T-cell (primary cell): Measurements from ENCODE around the gene KCTD11. TPM values are rescaled to one million over a fixed set of nuclear protein-coding genes. Genes with fewer than 3 reads are reported as not detected.
"Not testable (repeated sequence)": the region's sequence is repeated elsewhere in the genome, so short reads cannot be mapped to it uniquely, and the experiment has no call there.

Experiments
- ATAC-seq, 4 experiments: fragments of 200-7000 bp in 3 of 4; fragments of 150-1000 bp in 1 of 4; cut with Tn5 transposase; replicated peaks in 1 of 4; 1 replicate in 3 of 4; 2 replicates in 1 of 4; pipeline ENCODE4 v1.10.0; 2021; ENCODE audit warnings: moderate library complexity in 3 of 4, mild to moderate bottlenecking in 2 of 4, moderate number of reproducible peaks in 1 of 4
- CTCF ChIA-PET, 2 donors: fragments of 300-600 bp; sonication (Branson Sonifier 250); formaldehyde crosslinking; loops; one replicate each; lab custom pipeline; 2022; ENCODE audit warnings: antibody characterized with exemption in 2 of 2; lab: Charles Lee
- POLR2A ChIA-PET, 2 donors: fragments of 300-600 bp; sonication (Branson Sonifier 250); formaldehyde crosslinking; loops; one replicate each; lab custom pipeline; 2022; ENCODE audit warnings: antibody characterized with exemption in 2 of 2; lab: Charles Lee
- DNase-seq, 35 experiments: peaks; one replicate each; pipeline versions ENCODE4 v3.0.0 to v3.0.0-alpha.2; 2013 to 2023
- H3K27ac ChIP-seq: one replicate; pipeline ENCODE4 v1.5.1; 2013; ENCODE audit warnings: low read length
- H3K27me3 ChIP-seq, 2 experiments: replicated peaks in 1 of 2; 1 replicate in 1 of 2; 2 replicates in 1 of 2; pipeline versions ENCODE4 v1.6.1 to v1.7.0; 2013; ENCODE audit warnings: low read length in 1 of 2, mixed read lengths in 1 of 2; ENCODE audit not compliant: control insufficient read depth in 2 of 2, insufficient read depth in 2 of 2; ENCODE audit errors: extremely low read depth in 1 of 2
- H3K36me3 ChIP-seq, 2 donors: 1 replicate in 1 of 2; 2 replicates in 1 of 2; pipeline versions ENCODE4 v1.6.1 to v1.7.0; 2013; ENCODE audit warnings: low read length in 1 of 2; ENCODE audit not compliant: control insufficient read depth in 2 of 2, insufficient read depth in 1 of 2; ENCODE audit errors: extremely low read depth in 1 of 2
- H3K4me1 ChIP-seq, 2 experiments: 1 replicate in 1 of 2; 2 replicates in 1 of 2; pipeline versions ENCODE4 v1.6.1 to v1.7.0; 2013; ENCODE audit warnings: low read length in 2 of 2, mixed read lengths in 1 of 2; ENCODE audit not compliant: insufficient read depth in 2 of 2, control insufficient read depth in 1 of 2; ENCODE audit errors: extremely low read depth in 1 of 2
- H3K4me3 ChIP-seq, 2 donors: 1 replicate in 1 of 2; 2 replicates in 1 of 2; pipeline versions ENCODE4 v1.5.1 to v1.7.0; 2013; ENCODE audit warnings: mild to moderate bottlenecking in 2 of 2, low read length in 1 of 2, moderate library complexity in 1 of 2; ENCODE audit not compliant: control insufficient read depth in 1 of 2; ENCODE audit errors: extremely low read depth in 1 of 2
- H3K9me3 ChIP-seq: 2 replicates; pipeline ENCODE4 v1.7.0; 2013
- H3K27ac Mint-ChIP-seq, 2 donors: one replicate each; pipeline ENCODE4 v1.8.0; 2020 to 2021; ENCODE audit warnings: mild to moderate bottlenecking in 2 of 2, mixed read lengths in 2 of 2
- H3K27me3 Mint-ChIP-seq, 2 donors: one replicate each; pipeline ENCODE4 v1.8.0; 2021 to 2022; ENCODE audit warnings: mixed read lengths in 2 of 2
- H3K36me3 Mint-ChIP-seq: one replicate; pipeline ENCODE4 v1.8.0; 2021; ENCODE audit warnings: mixed read lengths
- H3K4me1 Mint-ChIP-seq, 3 donors: one replicate each; pipeline ENCODE4 v1.8.0; 2020 to 2022; ENCODE audit warnings: mixed read lengths in 3 of 3, mild to moderate bottlenecking in 1 of 3
- H3K4me3 Mint-ChIP-seq, 3 donors: one replicate each; pipeline ENCODE4 v1.8.0; 2020 to 2022; ENCODE audit warnings: mild to moderate bottlenecking in 3 of 3, mixed read lengths in 3 of 3, moderate library complexity in 3 of 3
- H3K9me3 Mint-ChIP-seq, 3 donors: one replicate each; pipeline ENCODE4 v1.8.0; 2020 to 2022; ENCODE audit warnings: mixed read lengths in 3 of 3
- WGBS: methylation state at CpG from one replicate; pipeline ENCODE4 v1.1.5; 2013; ENCODE audit warnings: missing lambda C conversion rate; ENCODE audit not compliant: insufficient coverage; 5-methylcytosine and 5-hydroxymethylcytosine counted together
- total RNA-seq, 35 experiments: library from RNA in 6 of 35; stranded (reverse) in 6 of 35; fragments of 120-200 nt in 1 of 35; gene quantifications; one replicate each; pipeline versions ENCODE4 v1.2.1 to v1.2.4 and lab custom pipeline; 2013 to 2026

Gene KCTD11
- total RNA-seq, 5 donors from 2014 or later (not counting 1 experiment from before 2014, with no cell fraction given): 2.4 to 7.3 (median 4.8) TPM

GRCh38 chr17:7356756-7357155, 4.8 kb downstream of the KCTD11 start:
- no peaks in the 10 kb centered on the region for H3K36me3 Mint-ChIP-seq
- no peak overlapping the region for H3K4me3 Mint-ChIP-seq
- POLR2A ChIA-PET: no interaction called here
- ATAC-seq: no peak
- Histone ChIP-seq H3K4me1 (peaks cover 2 to 42% of the 10 kb centered on the region in 2 experiments), H3K27me3 (peaks cover 0 to 11% of the 10 kb centered on the region in 2 experiments), H3K36me3 (no peaks in the 10 kb centered on the region), H3K4me3 (no peak overlapping the region), H3K9me3 (no peaks in the 10 kb centered on the region), H3K27ac (no peak overlapping the region)
- no peak overlapping the region for H3K27ac Mint-ChIP-seq
- peaks cover 9 to 28% (median 24%) of the 10 kb centered on the region in 3 donors for H3K4me1 Mint-ChIP-seq
- WGBS: 81% methylated on average over 5 of the region's 8 CpGs
- CTCF ChIA-PET: interaction anchor here in 1 of 2 donors (0.6 to 1.9 kb wide), 4 partner anchors 27 to 204 kb away, joined by 3 to 9 read pairs (median 6); partner anchors contain the start of gene TMEM102
- no peak for DNase-seq
- peaks cover 2 to 3% of the 10 kb centered on the region in 2 donors for H3K27me3 Mint-ChIP-seq
- no peaks in the 10 kb centered on the region for H3K9me3 Mint-ChIP-seq

DNA sequence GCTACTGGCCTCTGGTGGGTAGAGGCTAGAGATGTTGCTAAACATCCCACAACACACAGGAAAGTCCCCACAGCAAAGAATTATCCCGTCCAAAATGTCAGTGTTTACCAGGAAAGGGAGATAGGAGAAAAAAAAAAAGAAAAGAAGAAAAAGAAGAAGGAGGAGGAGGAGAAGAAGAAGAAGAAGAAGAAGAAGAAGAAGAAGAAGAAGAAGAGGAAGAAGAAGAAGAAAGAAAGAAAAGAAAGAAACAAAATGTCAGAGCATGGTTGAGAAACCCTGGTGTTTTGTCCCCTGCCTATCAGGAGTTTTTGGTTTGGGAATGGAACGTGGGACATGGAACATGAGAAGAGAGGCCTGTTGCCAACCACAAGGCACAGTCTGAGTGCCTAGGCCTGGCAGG, 5.4 kb downstream of the KCTD11 start:
- H3K36me3 ChIP-seq: no peaks in the 10 kb centered on the region
- ChIA-PET POLR2A (no interaction called here), CTCF (interaction anchor here (0.7 kb wide), 3 partner anchors 21 to 330 kb away, joined by 4 to 8 read pairs (median 4); partner anchors contain the start of gene ACAP1 (in 1 of the 2))
- peaks cover under 1 to 38% of the 10 kb centered on the region in 2 experiments for H3K4me1 ChIP-seq
- no peaks in the 10 kb centered on the region for H3K9me3 ChIP-seq
- Mint-ChIP-seq H3K4me1 (peaks cover 7 to 26% (median 22%) of the 10 kb centered on the region in 3 donors), H3K4me3 (no peak overlapping the region), H3K9me3 (no peaks in the 10 kb centered on the region), H3K27ac (no peak overlapping the region), H3K36me3 (no peaks in the 10 kb centered on the region), H3K27me3 (peaks cover 2 to 6% of the 10 kb centered on the region in 2 donors)
- H3K27me3 ChIP-seq: peaks cover 0 to 16% of the 10 kb centered on the region in 2 experiments
- no peak overlapping the region for H3K27ac ChIP-seq
- H3K4me3 ChIP-seq: no peak overlapping the region
- 89% methylated on average over 1 of the region's 2 CpGs for WGBS
- DNase-seq (no peak), ATAC-seq (no peak)

DNA sequence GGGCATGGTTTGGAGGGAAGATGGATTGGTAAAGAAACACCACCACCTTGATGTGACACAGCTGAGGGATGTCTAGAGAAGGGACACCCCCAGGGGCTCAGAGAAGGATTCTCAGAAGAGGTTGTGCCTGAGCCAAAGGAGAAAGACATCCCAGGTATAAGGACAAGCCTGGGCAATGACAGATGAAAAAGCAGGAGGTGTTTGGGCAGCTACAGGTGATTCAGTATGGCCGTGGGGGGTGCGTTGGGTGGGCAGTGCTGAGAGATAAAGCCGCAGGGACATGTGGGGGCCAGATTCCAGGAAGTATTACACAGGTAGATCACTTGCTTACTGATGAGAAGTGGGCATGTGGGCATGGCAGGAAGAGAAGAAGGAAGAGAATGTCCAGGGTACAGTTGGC, 9.9 kb downstream of the KCTD11 start:
- CTCF ChIA-PET: interaction anchor here in 1 of 2 donors (0.7 kb wide), 1 partner anchor 13 kb away, joined by 3 read pairs; no protein-coding TSS in a partner anchor
- WGBS: 59% methylated on average over 3 of the region's 3 CpGs
- DNase-seq (no peak), ATAC-seq (no peak)
- Mint-ChIP-seq H3K4me3 (no peak overlapping the region), H3K36me3 (no peaks in the 10 kb centered on the region), H3K27me3 (peaks cover 2 to 6% of the 10 kb centered on the region in 2 donors), H3K27ac (no peak overlapping the region), H3K4me1 (no peaks in the 10 kb centered on the region), H3K9me3 (no peaks in the 10 kb centered on the region)
- POLR2A ChIA-PET: no interaction called here
- H3K4me1 ChIP-seq: no peaks in the 10 kb centered on the region
- no peak overlapping the region for H3K27ac ChIP-seq
- no peaks in the 10 kb centered on the region for H3K36me3 ChIP-seq
- H3K27me3 ChIP-seq: peaks cover 0 to 16% of the 10 kb centered on the region in 2 experiments
- H3K4me3 ChIP-seq: no peak overlapping the region
- no peaks in the 10 kb centered on the region for H3K9me3 ChIP-seq

DNA sequence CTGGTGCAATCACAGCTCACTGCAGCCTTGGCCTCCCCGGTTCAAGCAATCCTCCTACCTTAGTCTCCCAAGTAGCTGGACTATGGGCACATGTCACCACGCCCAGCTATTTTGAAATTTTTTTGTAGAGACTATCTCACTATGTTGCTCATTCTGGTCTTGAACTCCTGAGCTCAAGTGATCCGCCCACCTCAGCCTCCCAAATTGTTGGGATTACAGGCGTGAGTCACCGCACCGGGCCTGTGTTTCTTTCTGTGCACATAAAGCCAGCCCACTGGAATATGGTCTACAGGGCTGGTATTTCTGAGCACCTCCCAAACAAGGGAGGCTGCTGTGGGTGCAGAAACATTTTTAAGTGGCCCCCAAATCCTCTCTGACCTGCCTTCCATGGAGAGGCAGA, 11.3 kb downstream of the KCTD11 start:
- 80% methylated on average over 1 of the region's 6 CpGs for WGBS
- POLR2A ChIA-PET: no interaction called here
- ATAC-seq: no peak

GRCh38 chr17:7365963-7366362, 14.0 kb downstream of the KCTD11 start:
- H3K27me3 ChIP-seq: peaks cover 0 to 18% of the 10 kb centered on the region in 2 experiments
- H3K4me3 ChIP-seq, H3K27ac ChIP-seq, H3K36me3 ChIP-seq, H3K27ac Mint-ChIP-seq, H3K27me3 Mint-ChIP-seq, H3K4me1 Mint-ChIP-seq, H3K4me3 Mint-ChIP-seq, H3K9me3 ChIP-seq, H3K9me3 Mint-ChIP-seq, POLR2A ChIA-PET, DNase-seq, H3K4me1 ChIP-seq, ATAC-seq, H3K36me3 Mint-ChIP-seq: not testable (repeated sequence)
- WGBS: no CpG with 5 or more reads among the region's 7 CpGs
- CTCF ChIA-PET: interaction anchor here in 1 of 2 donors (1.0 kb wide), 1 partner anchor 11 kb away, joined by 5 read pairs; the partner anchor contains the start of gene TMEM95

More for the DNA sequence above, 11.3 kb downstream of the KCTD11 start:
- peaks cover 2 to 6% of the 10 kb centered on the region in 2 donors for H3K27me3 Mint-ChIP-seq
- no peaks in the 10 kb centered on the region for H3K9me3 ChIP-seq
- H3K27ac Mint-ChIP-seq: no peak overlapping the region
- H3K4me3 ChIP-seq: no peak overlapping the region
- no peak for DNase-seq
- H3K4me1 Mint-ChIP-seq: no peaks in the 10 kb centered on the region
- H3K4me3 Mint-ChIP-seq: no peak overlapping the region
- H3K9me3 Mint-ChIP-seq: no peaks in the 10 kb centered on the region
- H3K36me3 Mint-ChIP-seq: no peaks in the 10 kb centered on the region
- H3K36me3 ChIP-seq: no peaks in the 10 kb centered on the region
- CTCF ChIA-PET: interaction anchor here (0.6 kb wide), 2 partner anchors 8 to 45 kb away, joined by 3 to 4 read pairs; no protein-coding TSS in a partner anchor
- no peaks in the 10 kb centered on the region for H3K4me1 ChIP-seq
- H3K27ac ChIP-seq: no peak overlapping the region
- peaks cover 0 to 14% of the 10 kb centered on the region in 2 experiments for H3K27me3 ChIP-seq

DNA sequence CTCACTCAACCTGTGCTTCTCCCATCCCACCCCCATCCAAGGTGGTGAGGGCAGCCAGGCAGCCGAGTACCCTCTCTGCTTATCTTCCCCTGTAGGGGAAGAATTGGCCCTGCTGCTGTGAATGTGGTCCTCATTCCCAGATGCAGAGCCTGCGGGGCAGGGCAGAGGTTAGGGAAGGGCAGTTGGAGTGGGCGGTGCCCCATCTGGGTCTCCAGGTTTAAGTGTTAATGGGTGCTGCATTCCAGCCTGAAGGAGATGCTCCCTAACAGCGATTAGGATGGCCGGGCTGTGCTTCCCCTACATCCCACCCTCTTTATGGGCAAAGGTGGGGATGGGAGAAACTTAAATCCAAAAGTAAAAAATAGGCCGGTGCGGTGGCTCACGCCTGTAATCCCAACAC, 15.1 kb downstream of the KCTD11 start:
- Mint-ChIP-seq H3K9me3 (no peaks in the 10 kb centered on the region), H3K36me3 (no peaks in the 10 kb centered on the region), H3K4me3 (no peak overlapping the region), H3K27me3 (peaks cover 0 to 4% of the 10 kb centered on the region in 2 donors), H3K4me1 (no peaks in the 10 kb centered on the region), H3K27ac (no peak overlapping the region)
- Histone ChIP-seq H3K4me3 (no peak overlapping the region), H3K4me1 (no peaks in the 10 kb centered on the region), H3K27me3 (peaks cover 0 to 11% of the 10 kb centered on the region in 2 experiments), H3K27ac (no peak overlapping the region), H3K36me3 (no peaks in the 10 kb centered on the region), H3K9me3 (no peaks in the 10 kb centered on the region)
- WGBS: no CpG with 5 or more reads among the region's 8 CpGs
- ChIA-PET POLR2A (interaction anchor here in 1 of 2 donors (0.6 kb wide), 1 partner anchor 46 kb away, joined by 4 read pairs; no protein-coding TSS in a partner anchor), CTCF (interaction anchor here in 1 of 2 donors (0.7 kb wide), 1 partner anchor 14 kb away, joined by 3 read pairs; the partner anchor contains the start of gene TNK1)
- DNase-seq (no peak), ATAC-seq (no peak)
